Stimulated activated CD4-positive, alpha-beta T cell treated with anti-CD3 and anti-CD28 coated beads, Interleukin-15, amount 100 ng/mL, for 48 hours (primary cell): Measurements from ENCODE around the gene AQP12A.
A peak's percentile ranks its signal among the peaks of the same experiment; 100 is the strongest.

Experiments used
- DNase-seq, 2 donors: peaks; one replicate each; pipeline ENCODE4 v3.0.0-alpha.2; 2020; ENCODE audit warnings: low read depth in 2 of 2

AQP12A gene

DNA sequence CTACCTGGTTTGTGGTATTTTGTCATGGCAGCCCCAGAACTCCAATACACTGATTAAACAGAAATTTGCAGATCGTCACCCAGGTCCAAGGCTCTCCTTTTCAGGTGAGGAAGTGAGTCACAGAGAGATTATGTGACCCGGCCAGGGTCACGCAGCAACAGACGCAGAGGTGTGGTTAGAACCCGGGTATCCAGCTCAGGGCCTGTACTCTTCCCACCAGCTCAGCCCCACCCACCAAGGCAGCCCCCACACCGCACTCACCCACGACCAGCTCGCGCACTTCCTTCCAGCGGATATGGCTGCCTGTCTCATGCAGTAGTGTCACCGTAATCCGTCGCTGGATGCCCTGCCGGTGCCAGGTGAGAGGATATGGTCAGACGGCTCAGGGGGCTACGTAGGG lies 48.1 kb downstream of the AQP12A start:
- peak in 1 of 2 donors; percentile 2 for DNase-seq

DNA sequence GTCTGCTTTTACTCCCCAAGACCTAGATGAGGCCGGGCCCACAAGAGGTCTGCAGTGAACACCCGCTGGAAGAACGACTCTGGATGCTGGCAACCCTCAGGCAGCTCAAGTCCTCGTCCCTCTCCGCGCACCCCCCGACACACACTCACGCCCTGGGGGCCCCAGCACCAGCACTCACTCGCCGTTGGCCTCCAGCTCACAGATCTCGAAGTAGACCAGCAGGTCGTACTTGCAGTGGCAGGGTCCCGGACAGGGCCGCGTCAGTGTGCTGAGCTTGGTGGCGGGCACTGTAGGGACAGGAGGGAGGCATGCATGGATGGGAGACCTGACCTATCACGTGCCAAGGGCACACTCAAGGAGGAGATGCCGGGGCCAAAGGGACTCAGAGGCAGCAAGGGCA lies 49.4 kb downstream of the AQP12A start:
- DNase-seq, result no peak

DNA sequence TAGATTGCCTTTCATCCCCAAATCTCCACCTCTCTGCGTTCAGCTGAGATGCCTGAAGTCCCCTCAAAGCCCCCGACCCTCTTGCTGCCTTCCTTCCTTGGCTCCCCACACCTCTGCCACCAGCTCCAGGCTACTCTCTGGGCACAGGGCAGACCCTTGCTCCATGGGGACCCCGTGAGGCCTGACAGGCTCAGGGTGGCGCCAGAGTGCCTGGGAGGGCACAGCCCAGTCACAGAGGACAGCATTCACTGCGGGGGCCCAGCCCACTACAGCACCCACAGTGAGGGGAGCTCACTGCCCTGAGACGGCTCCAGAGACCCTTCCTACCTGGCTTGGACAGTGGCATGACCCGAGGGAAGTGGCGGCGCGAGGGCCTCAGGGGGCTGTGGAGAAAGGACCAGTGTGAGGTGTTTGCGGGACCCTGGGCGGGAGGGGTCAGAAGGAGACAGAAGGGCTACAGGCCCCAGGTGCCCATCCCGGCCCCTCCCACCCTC lies 51.0 kb downstream of the AQP12A start:
- no peak for DNase-seq

DNA sequence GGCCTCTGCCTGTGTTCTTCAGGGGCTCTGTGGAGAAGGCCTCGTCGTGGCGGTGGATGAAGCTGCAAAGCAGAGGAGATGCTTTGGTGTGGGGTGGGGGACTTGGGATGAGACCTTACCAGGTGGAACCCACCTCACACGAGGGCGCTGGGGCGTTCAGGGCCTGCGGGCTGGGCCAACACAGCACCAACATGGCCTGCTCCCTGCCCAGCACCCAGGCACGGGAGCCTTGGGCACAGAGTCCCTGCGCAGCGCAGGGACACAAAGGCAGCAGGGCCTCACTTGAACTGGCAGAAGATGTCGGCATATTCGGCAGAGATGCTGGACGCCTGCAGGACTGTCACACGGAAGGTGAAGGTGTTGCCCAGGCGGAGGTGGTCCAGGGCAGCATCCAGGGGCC lies 53.8 kb downstream of the AQP12A start:
- no peak for DNase-seq

DNA sequence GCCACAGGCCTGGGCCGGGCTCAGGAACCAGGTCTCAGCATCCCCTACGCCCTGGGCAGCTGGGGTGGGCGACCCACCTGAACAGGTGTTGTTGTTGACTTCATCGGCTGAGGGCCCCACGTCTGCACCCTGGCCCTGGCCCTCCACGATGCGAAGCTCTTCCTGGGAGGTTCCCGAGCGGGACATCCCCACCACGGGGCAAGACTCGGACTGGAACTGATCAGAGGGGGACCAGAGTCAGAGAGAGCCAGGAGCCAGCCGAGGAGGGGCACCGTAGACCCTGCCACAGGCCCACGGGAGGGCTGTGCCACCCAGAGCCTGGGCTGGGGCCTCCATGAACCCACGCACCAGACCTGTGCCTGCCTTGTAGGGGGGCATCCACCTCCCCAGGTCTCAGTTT lies 54.3 kb downstream of the AQP12A start:
- DNase-seq, result no peak

DNA sequence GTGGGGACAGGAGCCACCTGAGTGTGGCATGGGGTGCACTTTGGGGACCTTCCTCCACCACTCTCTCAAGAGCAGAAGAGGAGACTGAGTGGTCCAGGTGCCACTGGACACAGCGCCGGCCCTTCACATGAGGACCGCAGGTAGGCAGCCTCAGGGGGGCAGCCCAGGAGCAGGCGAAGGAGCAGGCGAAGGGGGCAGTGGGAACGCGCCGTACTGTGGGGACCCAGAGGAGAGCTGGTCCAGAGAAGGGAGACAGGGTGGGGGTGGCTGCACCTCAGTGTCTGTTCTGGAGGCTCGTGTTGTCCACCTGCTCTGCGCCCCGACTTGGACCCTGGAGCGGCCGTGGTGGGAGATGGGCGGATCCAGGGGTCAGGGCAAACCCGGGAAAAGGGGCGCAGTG lies 55.0 kb downstream of the AQP12A start:
- DNase-seq, result no peak

DNA sequence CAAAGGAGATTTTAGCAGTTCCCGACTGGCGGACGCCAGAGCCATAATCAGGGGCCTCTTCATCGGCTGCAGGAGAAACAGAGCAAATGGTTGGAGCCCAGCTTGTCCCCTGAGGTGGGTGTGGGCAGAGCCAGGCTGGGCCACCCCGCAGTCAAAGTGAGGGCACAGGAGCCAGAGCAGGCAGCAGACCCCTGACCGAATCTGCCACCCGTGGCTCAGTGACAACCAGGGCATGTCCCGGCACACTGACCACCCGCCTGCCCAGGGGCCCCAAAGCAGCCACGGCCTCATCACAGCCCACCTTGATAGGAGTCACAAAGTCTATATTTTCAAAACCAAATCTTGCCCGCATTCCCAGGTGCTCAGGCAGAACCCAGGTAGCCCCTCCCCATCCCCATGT lies 55.6 kb downstream of the AQP12A start:
- no peak for DNase-seq
